Right renal pelvis (tissue), 4 donors: ENCODE measurements around the gene RNF43. TPM values are rescaled to one million over a fixed set of nuclear protein-coding genes. Genes with fewer than 3 reads are reported as not detected.

Source experiments
- DNase-seq, 4 donors: peaks; one replicate each; pipeline ENCODE4 v3.0.0-alpha.2; 2013; ENCODE audit warnings: low read depth in 4 of 4, low spot score in 3 of 4, missing footprints in 1 of 4
- polyA plus RNA-seq, 4 donors: library from polyadenylated mRNA; unstranded; fragments of 120-200 nt; gene quantifications; one replicate each; pipeline ENCODE4 v1.2.1, GENCODE V29; 2013; ENCODE audit not compliant: insufficient read length in 4 of 4

The RNF43 gene
- 10 to 100 TPM; 11.6 to 14.8 (median 13.6) TPM for polyA plus RNA-seq

- peak; percentile 80 to 90 (median 88) for DNase-seq
Observed at GRCh38 chr17:58417300-58418092, at the start of gene RNF43. Gene RNF43, minus strand, starts transcription at chr17:58417534. Its CDS starts 1,957 bp downstream, at chr17:58415577.

- no peak for DNase-seq
Observed at GRCh38 chr17:58455491-58455890, 38.2 kb upstream of the RNF43 start.

GRCh38 chr17:58452738-58453137, 35.4 kb upstream of the RNF43 start:
- DNase-seq, result no peak

DNA sequence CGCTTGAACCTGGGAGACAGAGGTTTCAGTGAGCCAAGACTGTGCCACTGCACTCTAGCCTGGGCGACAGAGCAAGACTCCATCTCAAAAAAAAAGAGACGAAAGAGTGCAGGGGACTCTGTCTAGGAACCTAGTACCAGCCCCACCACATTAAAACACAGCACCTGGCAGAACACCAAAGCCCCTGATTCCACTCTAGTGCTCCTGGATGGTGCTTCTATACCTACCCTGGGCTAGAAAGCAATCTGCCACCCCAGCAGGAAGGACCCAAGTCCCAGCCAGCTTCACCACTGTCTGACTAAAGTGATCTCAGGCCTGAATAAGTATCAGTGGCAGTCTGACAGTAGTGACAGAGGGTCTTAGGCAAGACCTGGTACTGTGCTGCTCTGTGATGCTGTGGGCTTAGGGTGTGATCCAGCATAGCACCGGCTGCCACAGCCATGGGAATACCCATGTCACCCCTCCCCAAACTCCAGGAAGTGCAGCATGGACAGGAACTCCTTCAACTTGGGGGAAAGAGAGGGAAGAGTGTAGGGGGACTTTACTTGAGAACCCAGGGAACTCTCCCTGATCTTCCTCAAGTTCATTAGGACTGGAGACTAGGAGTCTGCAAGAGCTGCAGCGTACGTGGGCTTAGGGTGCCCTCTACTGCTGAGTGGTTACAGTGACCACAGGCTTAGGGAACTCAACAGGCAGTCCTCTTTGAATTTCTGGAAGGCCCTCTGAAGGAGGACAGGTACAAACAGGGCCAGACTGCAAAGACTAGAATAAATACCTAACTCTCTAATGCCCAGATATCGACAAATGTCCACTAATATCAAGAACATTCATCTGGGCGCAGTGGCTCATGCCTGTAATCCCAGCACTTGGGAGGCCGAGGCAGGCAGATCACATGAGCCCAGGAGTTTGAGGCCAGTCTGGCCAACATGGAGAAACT, 30.0 kb upstream of the RNF43 start:
- peak in 3 of 4 donors; percentile 23 to 44 (median 40) for DNase-seq

DNA sequence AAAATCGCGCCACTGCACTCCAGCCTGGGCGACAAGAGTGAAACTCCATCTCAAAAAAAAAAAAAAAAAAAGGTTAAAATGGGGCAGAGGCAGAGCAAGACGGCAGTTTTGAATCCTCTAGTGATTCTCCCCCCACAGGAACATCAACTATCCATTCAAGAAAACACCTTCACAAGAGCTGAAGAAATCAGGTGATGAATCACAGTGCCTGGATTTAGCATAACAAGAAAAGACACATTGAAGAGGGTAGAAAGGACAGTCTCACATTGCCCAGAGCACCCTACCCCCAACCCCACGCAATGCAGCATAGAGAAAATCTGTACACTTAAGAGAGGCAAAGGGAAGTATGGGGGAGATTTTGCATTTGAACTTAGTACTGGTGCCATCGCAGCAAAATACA, 28.8 kb upstream of the RNF43 start:
- DNase-seq, result no peak

GRCh38 chr17:58436805-58437239, 19.5 kb upstream of the RNF43 start:
- no peak for DNase-seq

DNA sequence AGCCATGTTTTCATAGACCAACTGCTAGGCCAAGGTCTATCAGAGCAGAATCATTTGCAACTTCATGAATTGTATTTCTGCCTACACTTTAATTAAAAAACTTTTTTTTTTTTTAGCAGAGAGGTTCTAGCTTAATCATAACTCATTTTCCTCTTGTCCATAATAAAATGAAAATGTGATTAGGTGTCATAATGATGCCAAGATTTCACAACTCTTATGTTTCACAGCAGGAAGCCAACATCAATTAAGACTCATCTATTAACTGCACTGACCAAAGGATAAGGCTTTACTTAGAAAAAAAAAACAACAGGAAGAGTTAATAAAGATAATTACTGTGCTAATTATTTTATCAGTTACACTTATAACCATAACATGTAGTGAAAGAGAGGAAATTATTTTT, 18.9 kb upstream of the RNF43 start:
- DNase-seq, result no peak

DNA sequence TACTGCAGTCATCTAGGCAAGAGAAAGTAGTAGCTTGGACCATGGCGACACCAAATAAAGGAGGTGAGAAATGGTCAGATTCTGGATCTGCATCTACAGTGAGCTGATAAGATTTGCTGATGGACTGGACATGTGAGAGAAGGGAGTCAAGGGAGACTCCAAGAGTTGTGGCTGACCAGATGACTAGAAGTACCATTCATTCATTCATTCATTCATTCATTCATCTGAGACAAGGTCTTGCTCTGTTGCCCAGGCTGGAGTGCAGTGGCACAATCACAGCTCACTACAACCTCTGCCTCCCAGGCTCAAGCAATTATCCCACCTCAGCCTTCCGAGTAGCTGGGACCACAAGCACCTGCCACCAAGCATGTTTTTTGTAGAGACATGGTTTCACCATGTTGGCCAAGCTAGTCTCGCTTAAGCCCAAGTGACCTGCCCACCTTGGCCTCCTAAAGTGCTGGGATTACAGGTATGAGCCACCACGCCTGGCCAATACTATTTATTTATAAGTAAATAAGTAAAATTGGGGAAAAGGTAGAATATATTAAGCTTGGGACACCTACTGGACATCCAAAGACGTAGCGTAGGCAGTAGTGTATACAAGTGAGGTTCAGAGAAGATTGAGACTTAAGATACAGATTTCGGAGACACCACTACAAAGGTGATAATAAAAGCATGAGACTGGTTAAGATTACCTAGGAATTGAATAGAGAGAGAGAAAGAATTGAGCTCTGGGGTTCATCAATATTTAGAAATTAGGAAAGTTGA, 15.7 kb upstream of the RNF43 start:
- no peak for DNase-seq

GRCh38 chr17:58427807-58428206, 10.5 kb upstream of the RNF43 start:
- no peak for DNase-seq

- DNase-seq, result no peak
Observed at GRCh38 chr17:58421711-58422110, 4.4 kb upstream of the RNF43 start.

GRCh38 chr17:58420827-58421226, 3.5 kb upstream of the RNF43 start:
- no peak for DNase-seq

- DNase-seq, result no peak
Observed at GRCh38 chr17:58416937-58417299, 416 bp downstream of the RNF43 start.

GRCh38 chr17:58416396-58416795, 938 bp downstream of the RNF43 start:
- no peak for DNase-seq

GRCh38 chr17:58415371-58416055, 1.8 kb downstream of the RNF43 start:
- no peak for DNase-seq

- DNase-seq, result no peak
Observed at GRCh38 chr17:58414596-58414997, 2.7 kb downstream of the RNF43 start.

- no peak for DNase-seq
Observed at GRCh38 chr17:58413684-58414083, 3.6 kb downstream of the RNF43 start.

DNA sequence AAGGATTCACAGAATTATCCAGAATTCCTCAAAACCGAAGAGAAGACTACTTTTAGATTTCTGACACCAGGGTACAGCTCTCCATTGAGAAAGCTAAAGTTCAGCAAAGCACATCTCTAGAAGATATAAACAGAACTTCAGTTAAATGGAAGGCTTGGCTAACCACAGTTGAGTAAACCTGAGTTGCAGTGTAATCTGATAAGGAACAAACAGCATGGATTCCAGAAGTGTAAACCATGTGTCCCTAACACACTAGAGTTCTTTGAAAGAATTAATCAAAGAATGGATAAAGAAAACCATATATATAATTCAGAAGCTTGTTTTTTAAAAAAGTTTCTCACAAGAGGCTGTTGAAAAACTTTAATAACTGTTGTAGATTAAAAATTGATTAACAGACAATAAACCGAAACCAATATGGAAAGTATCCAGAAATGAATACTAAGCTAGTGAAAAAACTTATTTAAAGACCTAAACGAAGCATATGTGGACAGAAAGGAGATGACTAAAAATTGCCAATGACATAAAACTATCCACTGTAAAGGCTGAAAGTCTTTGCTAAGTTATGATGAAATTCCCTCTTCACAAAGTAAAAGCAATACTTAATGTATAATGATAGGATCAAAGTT, 4.3 kb downstream of the RNF43 start:
- DNase-seq, result no peak

DNA sequence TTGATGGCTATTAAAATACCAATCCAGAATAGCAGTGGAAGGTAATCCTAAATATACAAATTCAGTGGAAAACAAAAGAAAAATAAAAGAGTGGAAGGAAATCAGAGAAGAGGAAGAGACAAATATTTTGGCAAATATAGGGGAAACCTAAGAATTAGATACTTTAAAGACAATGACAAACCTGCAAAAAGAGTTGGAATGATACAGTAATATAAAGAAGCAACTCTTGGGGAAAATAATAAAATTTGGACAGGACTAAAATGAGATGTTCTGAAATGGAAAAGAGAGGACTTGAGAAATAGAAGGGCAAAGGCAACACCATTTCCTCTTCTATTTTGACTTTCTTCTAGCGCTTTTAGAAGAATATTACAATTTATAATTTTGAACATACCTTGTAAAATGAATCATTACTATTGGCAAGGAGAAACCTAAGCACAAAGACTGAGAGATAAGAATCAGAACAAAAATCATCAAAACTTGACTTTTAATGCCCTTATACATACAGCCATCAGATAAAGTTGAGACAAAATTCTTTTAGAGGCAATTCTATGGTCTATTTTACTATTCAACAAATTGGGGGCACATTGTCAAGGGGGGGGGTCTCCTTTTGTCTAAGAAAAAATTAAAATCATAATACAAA, 5.2 kb downstream of the RNF43 start:
- DNase-seq, result no peak

- no peak for DNase-seq
Observed at GRCh38 chr17:58411408-58411894, 5.9 kb downstream of the RNF43 start.
